PC-9 (cell line): ENCODE results near the gene BLOC1S6. TPM values are rescaled to one million over a fixed set of nuclear protein-coding genes. Genes with fewer than 3 reads are reported as not detected.

Experiments used
- BruUV-seq: library from RNA; stranded (reverse); fragments of 400-500 nt; replicated peaks from 2 replicates; lab custom pipeline; 2021; lab: Mats Ljungman, UMichigan
- CTCF ChIA-PET: fragments of 300-600 bp; sonication (Branson Sonifier 250); formaldehyde crosslinking; loops from one replicate; lab custom pipeline; 2022; ENCODE audit warnings: antibody characterized with exemption; lab: Charles Lee
- POLR2A ChIA-PET: fragments of 300-600 bp; sonication (Branson Sonifier 250); formaldehyde crosslinking; loops from one replicate; lab custom pipeline; 2022; ENCODE audit warnings: antibody characterized with exemption; ENCODE audit not compliant: unreplicated experiment; lab: Charles Lee
- DNase-seq, 2 experiments: peaks; one replicate each; pipeline versions ENCODE4 v3.0.0 to v3.0.0-alpha.2; 2015 to 2022; ENCODE audit warnings: mixed read lengths in 1 of 2
- H2AFZ ChIP-seq: fragments of 200-600 bp; sonication (generic); 2 replicates; pipeline ENCODE4 v1.8.1; 2017; ENCODE audit warnings: antibody characterized with exemption
- H3F3A ChIP-seq: fragments of 200-600 bp; sonication (generic); 2 replicates; pipeline ENCODE4 v1.8.1; 2017; ENCODE audit warnings: antibody characterized with exemption, mild to moderate bottlenecking, low read depth; ENCODE audit not compliant: insufficient read depth
- H3K27ac ChIP-seq: fragments of 200-600 bp; sonication (generic); 2 replicates; pipeline ENCODE4 v1.6.1; 2016; ENCODE audit warnings: mixed run types
- H3K27me3 ChIP-seq: fragments of 200-600 bp; sonication (generic); 2 replicates; pipeline ENCODE4 v1.6.1; 2016; ENCODE audit warnings: low read depth, mixed run types; ENCODE audit not compliant: insufficient read depth
- H3K36me3 ChIP-seq: fragments of 200-600 bp; sonication (generic); 2 replicates; pipeline ENCODE4 v1.6.1; 2016; ENCODE audit warnings: low read depth, mixed run types
- H3K4me1 ChIP-seq: fragments of 200-600 bp; sonication (generic); replicated peaks from 2 replicates; pipeline ENCODE4 v1.6.1; 2016; ENCODE audit warnings: mixed run types; ENCODE audit not compliant: insufficient read depth
- H3K4me2 ChIP-seq: fragments of 200-600 bp; sonication (generic); 2 replicates; pipeline ENCODE4 v1.6.1; 2017; ENCODE audit warnings: mixed run types
- H3K4me3 ChIP-seq: fragments of 200-600 bp; sonication (generic); 2 replicates; pipeline ENCODE4 v1.6.1; 2016; ENCODE audit warnings: mixed run types
- H3K79me2 ChIP-seq: fragments of 200-600 bp; sonication (generic); 2 replicates; pipeline ENCODE4 v1.6.1; 2017; ENCODE audit warnings: low read depth, mixed run types
- H3K9me2 ChIP-seq: fragments of 200-600 bp; sonication (generic); 2 replicates; pipeline ENCODE4 v1.8.1; 2017; ENCODE audit warnings: mild to moderate bottlenecking; ENCODE audit not compliant: insufficient read depth
- H3K9me3 ChIP-seq: fragments of 200-600 bp; sonication (generic); 2 replicates; pipeline ENCODE4 v1.8.1; 2016; ENCODE audit warnings: low read depth; ENCODE audit not compliant: insufficient read depth
- H4K20me1 ChIP-seq: fragments of 200-600 bp; sonication (generic); 2 replicates; pipeline ENCODE4 v1.8.1; 2017; ENCODE audit not compliant: insufficient read depth
- CTCF ChIP-seq: fragments of 200-600 bp; sonication (generic); conservative IDR thresholded peaks from 2 replicates; pipeline ENCODE4 v1.6.1; 2017; ENCODE audit warnings: mixed run types, antibody characterized with exemption, mild to moderate bottlenecking, moderate library complexity
- EZH2 ChIP-seq: fragments of 200-600 bp; sonication (generic); IDR thresholded peaks from 2 replicates; pipeline ENCODE4 v1.8.0; 2017; ENCODE audit warnings: antibody characterized with exemption, low read depth
- intact Hi-C: fragments of 100-400 bp; cut with micrococcal nuclease; formaldehyde crosslinking; loops from one replicate; pipeline ENCODE4 v1.10.0; 2022; ENCODE audit not compliant: unreplicated experiment
- total RNA-seq: library from RNA; stranded (reverse); gene quantifications from 2 replicates; pipeline ENCODE4 v1.2.3, GENCODE V29; 2021

The BLOC1S6 gene
- total RNA-seq, 1 experiment from 2014 or later = 22.7 TPM

- H3K36me3 ChIP-seq = no peaks in the 10 kb centered on the region
- peaks cover 9% of the 10 kb centered on the region; the same call in 1 of the 2 replicates for H3F3A ChIP-seq
- H3K79me2 ChIP-seq = peaks cover 31% of the 10 kb centered on the region
- no peak for DNase-seq
- H3K27me3 ChIP-seq = no peaks in the 10 kb centered on the region
- H3K4me3 ChIP-seq = peak overlapping the region; percentile 96
- peak overlapping the region; percentile 97 for H3K4me2 ChIP-seq
- peak overlapping the region; percentile 94 for H2AFZ ChIP-seq
- TF ChIP-seq CTCF (no peak), EZH2 (no peak)
- peak overlapping the region; percentile 92 for H3K27ac ChIP-seq
- H3K4me1 ChIP-seq = peaks cover 25% of the 10 kb centered on the region
- intact Hi-C loops = loop anchor here (1.0 to 2.0 kb wide), 2 partner anchors 25 to 66 kb away; partner anchors contain the start of gene SLC30A4
- POLR2A ChIA-PET = no interaction called here
- no peaks in the 10 kb centered on the region for H3K9me3 ChIP-seq
- no peaks in the 10 kb centered on the region for H3K9me2 ChIP-seq
- no peaks in the 10 kb centered on the region for H4K20me1 ChIP-seq
- TSS peak; percentile 49 for BruUV-seq
- CTCF ChIA-PET = interaction anchor here (0.6 kb wide), 1 partner anchor 24 kb away, joined by 3 read pairs; no protein-coding TSS in a partner anchor
Measured at GRCh38 chr15:45587863-45588170, 638 bp downstream of the BLOC1S6 start.

GRCh38 chr15:45588219-45588875, 1.2 kb downstream of the BLOC1S6 start:
- intact Hi-C loops = loop anchor here (2.0 kb wide), 1 partner anchor 24 kb away; no protein-coding TSS in a partner anchor
- DNase-seq = no peak
- POLR2A ChIA-PET = no interaction called here

GRCh38 chr15:45589256-45589655, 2.1 kb downstream of the BLOC1S6 start:
- no peak for TF ChIP-seq CTCF
- TF ChIP-seq EZH2 = no peak
- intact Hi-C loops = loop anchor here (2.0 kb wide), 1 partner anchor 24 kb away; no protein-coding TSS in a partner anchor
- no peaks in the 10 kb centered on the region for H4K20me1 ChIP-seq

More at GRCh38 chr15:45588219-45588875, 1.2 kb downstream of the BLOC1S6 start:
- Histone ChIP-seq H3K27ac (peak overlapping the region; percentile 92), H4K20me1 (no peaks in the 10 kb centered on the region), H3K79me2 (peaks cover 31% of the 10 kb centered on the region), H3K9me3 (no peaks in the 10 kb centered on the region), H3K4me1 (peaks cover 25% of the 10 kb centered on the region), H2AFZ (peak overlapping the region; percentile 94), H3K9me2 (no peaks in the 10 kb centered on the region), H3K4me2 (peak overlapping the region; percentile 97), H3K27me3 (no peaks in the 10 kb centered on the region), H3K36me3 (no peaks in the 10 kb centered on the region), H3K4me3 (peak overlapping the region; percentile 96), H3F3A (peaks cover 9% of the 10 kb centered on the region; the same call in 1 of the 2 replicates)
- TF ChIP-seq CTCF (no peak), EZH2 (no peak)
- CTCF ChIA-PET = interaction anchor here (0.6 kb wide), 1 partner anchor 23 kb away, joined by 3 read pairs; no protein-coding TSS in a partner anchor
- BruUV-seq = no TSS peak

More at GRCh38 chr15:45589256-45589655, 2.1 kb downstream of the BLOC1S6 start:
- H3K4me1 ChIP-seq = peaks cover 25% of the 10 kb centered on the region
- ChIA-PET CTCF (no interaction called here), POLR2A (no interaction called here)
- H3K4me2 ChIP-seq = peak overlapping the region; percentile 97
- peaks cover 31% of the 10 kb centered on the region for H3K79me2 ChIP-seq
- H2AFZ ChIP-seq = no peak overlapping the region
- no TSS peak for BruUV-seq
- H3K36me3 ChIP-seq = no peaks in the 10 kb centered on the region
- no peaks in the 10 kb centered on the region for H3K9me2 ChIP-seq
- no peak overlapping the region for H3K27ac ChIP-seq
- H3K27me3 ChIP-seq = no peaks in the 10 kb centered on the region
- DNase-seq = no peak
- no peaks in the 10 kb centered on the region for H3K9me3 ChIP-seq
- H3F3A ChIP-seq = peaks cover 9% of the 10 kb centered on the region; the same call in 1 of the 2 replicates
- no peak overlapping the region for H3K4me3 ChIP-seq
